Airway epithelial cell (primary cell): ENCODE data around the gene NF1. TPM values are rescaled to one million over a fixed set of nuclear protein-coding genes. Genes with fewer than 3 reads are reported as not detected.

Source experiments
- total RNA-seq: library from RNA; depleted of rRNA; stranded (reverse); fragments of >200 nt; gene quantifications from 2 replicates; pipeline ENCODE4 v1.2.3, GENCODE V29; 2015

Gene NF1
- total RNA-seq: 23.8 and 28.1 TPM in 2 replicates

GRCh38 chr17:31094600-31095235, at the start of gene NF1:
Gene NF1, plus strand, starts transcription at chr17:31094977. Its CDS starts 333 bp downstream, at chr17:31095310.

GRCh38 chr17:31297090-31297489, 202.3 kb downstream of the NF1 start, which contains the start of gene OMG:
Gene OMG, minus strand, starts transcription at chr17:31297239. Its CDS starts 908 bp downstream, at chr17:31296331.

GRCh38 chr17:31313982-31314781, 219.4 kb downstream of the NF1 start, which contains the start of gene EVI2B:
Gene EVI2B, minus strand, starts transcription at chr17:31314054. Its CDS starts 8,445 bp downstream, at chr17:31305609.

GRCh38 chr17:31321481-31321880, 226.7 kb downstream of the NF1 start, which contains the start of gene EVI2A:
Gene EVI2A, minus strand, starts transcription at chr17:31321622. Its CDS starts 2,609 bp downstream, at chr17:31319013.

GRCh38 chr17:31391496-31391949, 296.7 kb downstream of the NF1 start, which contains the start of gene RAB11FIP4:
Gene RAB11FIP4, plus strand, starts transcription at chr17:31391675. Its CDS starts 178 bp downstream, at chr17:31391853.

Other genes with a start within 250 kb of the NF1 start
- gene TEFM, start 188.7 kb upstream of the NF1 start, total RNA-seq: 4.5 and 7.3 TPM in 2 replicates
- 6.6 and 6.8 TPM in 2 replicates for gene ADAP2, start 173.0 kb upstream of the NF1 start, total RNA-seq
- 13.7 and 15.7 TPM in 2 replicates for gene RNF135, start 123.9 kb upstream of the NF1 start, total RNA-seq
- gene OMG, start 202.3 kb downstream of the NF1 start, total RNA-seq: not detected in 2 replicates
- gene EVI2B, start 219.1 kb downstream of the NF1 start, total RNA-seq: 0.14 TPM in 1 of 2 replicates, not detected in the other
- 0.19 and 0.21 TPM in 2 replicates for gene EVI2A, start 226.6 kb downstream of the NF1 start, total RNA-seq